ENCODE measurements around the gene IL21.
"Not testable (repeated sequence)": the region's sequence is repeated elsewhere in the genome, so short reads cannot be mapped to it uniquely, and the experiment has no call there.

IL21 gene

DNA sequence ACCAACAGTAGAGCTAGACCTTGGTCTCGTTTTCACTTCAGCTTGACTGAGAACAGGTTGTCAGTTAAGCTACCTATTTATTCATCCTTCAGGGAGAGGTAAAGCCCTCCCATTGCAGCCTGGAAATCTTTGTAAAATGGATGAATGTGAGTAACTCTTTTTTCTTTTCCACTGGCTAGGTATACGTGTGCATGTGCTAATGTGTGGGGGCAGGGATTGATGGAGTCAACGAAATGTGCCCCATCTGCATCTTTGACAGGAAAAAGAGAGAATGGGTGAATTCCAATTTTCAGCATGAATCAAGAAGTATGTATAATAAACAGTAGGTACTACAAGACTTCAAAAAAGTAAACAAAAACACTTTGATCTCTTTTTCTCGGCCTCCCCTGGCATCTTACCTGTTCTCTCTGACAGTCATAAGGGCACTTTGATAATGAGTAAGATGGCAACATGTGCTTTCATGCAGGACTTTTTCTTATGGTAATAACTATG lies at the start of gene IL21:
Gene IL21, minus strand, starts transcription at position 51 of the 492 bp plus-strand sequence. CDS start 55 bp downstream, outside the sequence.
- DNase-seq (ENCODE audit: low read depth), result no peak

DNA sequence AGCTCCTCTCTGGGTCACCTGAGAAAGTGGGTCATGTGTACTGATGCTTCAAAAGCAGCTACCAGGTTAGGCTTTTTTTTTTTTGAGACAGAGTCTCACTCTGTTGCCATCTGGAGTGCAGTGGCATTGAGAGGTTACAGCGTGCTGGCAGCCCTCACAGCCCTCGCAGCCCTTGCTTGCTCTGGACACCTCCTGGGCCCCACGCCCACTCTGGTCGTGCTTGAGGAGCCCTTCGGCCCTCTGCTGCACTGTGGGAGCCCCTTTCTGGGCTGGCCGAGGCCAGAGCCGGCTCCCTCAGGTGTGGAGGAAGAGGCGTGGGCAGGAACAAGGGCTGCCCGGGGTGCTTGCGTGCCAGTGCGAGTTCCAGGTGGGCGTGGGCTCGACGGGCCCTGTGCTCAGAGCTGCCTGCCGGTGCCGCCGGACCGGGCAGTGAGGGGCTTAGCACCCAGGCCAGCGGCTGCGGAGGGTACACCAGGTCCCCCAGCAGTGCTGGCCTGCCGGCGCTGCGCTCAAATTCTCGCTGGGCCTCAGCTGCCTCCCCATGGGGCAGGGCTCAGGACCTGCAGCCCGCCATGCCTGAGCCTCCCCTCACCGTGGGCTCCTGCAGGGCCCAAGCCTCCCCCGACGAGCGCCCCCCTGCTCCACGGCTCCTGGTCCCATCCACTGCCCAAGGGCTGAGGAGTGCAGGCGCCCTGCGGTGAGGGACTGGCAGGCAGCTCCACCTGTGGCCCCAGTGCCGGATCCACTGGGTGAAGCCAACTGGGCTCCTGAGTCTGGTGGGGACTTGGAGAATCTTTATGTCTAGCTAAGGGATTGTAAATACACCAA lies 49.3 kb upstream of the IL21 start:
- no peak for DNase-seq (ENCODE audit: low read depth)

DNA sequence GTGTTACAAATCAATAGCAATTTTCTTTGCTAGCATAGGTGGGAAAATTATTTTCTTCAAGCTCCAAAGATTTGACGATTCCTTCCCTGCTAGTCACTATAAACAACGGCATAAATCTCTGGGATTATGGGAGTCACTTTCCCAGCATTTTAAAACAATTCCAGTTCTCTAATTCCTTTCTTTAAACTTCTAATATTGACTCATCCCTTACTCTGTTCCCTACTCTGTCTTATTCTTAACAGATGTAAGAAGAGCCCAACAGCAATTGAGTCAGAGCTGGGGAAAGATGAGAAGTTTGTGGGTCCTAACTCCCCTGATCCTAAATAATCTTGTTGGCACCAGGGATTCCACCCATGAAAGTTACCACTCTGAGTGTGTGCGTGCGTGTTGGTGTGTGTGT lies 47.4 kb upstream of the IL21 start:
- DNase-seq (ENCODE audit: low read depth), result no peak

DNA sequence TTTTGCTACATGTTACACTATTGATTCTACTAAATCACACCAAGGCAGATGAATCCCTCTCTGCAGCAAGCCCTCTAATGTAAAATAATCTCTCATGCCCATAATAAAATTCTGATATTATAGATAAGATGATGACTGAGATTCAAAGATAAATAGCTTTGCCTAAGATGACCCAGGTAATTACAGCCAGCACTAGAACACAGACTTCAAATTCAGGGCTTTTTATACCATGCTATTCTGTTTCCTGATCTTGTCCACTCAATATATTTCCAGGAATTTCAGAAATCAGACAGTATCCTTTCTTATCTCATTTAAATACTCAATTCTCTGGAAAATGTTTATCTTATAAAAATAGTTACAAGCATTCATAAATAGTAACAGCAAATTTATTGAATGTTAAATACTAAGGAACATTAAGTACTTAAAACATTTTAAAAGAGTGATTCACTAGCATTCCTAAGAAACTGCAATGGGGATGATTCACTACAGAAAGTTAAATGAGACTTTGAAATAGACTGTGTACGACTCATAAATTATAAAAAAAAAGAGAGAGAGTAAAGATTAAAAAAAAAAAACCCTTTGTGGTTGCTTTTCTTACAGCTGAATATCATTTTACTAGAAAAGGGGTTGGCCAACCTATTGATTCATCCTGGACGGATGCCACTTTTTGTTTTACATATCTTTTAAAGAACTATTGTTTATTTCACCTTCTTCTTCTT lies 45.8 kb upstream of the IL21 start:
- DNase-seq (ENCODE audit: low read depth), result no peak

DNA sequence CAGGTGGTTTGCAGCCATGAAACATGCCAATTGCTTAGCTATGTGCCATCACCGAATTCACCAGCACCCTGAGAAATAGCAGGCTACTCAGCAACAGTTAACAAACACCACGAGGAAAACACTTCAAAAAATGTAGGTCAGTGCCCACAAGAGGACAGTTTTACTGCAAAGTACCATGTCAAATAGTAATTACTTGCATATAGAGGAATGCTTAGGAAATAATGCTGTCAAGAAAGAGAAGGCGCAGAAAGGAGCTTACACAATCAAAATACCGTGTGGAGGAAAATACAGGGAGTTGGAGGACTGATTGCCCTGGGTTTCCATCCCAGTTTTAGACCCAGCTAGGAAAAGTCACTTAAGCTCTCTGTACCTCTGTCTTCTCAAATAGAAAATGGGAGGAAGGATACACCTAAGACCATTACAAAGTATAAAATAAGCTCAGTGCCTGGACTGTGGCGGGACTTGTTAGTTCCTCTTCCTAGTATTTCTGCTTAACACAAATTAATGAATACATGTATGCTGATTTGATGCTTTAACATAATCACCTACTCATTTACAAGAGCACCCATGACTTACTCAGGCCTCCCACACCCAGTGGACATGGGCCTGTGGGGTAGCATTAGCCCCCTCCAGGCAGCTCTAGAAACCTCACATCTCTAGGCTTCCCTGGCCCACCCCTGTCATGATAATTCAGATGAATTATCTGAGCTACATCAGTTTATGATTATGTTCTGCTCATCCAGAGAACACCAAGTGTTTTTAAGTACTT lies 44.5 kb upstream of the IL21 start:
- no peak for DNase-seq (ENCODE audit: low read depth)

DNA sequence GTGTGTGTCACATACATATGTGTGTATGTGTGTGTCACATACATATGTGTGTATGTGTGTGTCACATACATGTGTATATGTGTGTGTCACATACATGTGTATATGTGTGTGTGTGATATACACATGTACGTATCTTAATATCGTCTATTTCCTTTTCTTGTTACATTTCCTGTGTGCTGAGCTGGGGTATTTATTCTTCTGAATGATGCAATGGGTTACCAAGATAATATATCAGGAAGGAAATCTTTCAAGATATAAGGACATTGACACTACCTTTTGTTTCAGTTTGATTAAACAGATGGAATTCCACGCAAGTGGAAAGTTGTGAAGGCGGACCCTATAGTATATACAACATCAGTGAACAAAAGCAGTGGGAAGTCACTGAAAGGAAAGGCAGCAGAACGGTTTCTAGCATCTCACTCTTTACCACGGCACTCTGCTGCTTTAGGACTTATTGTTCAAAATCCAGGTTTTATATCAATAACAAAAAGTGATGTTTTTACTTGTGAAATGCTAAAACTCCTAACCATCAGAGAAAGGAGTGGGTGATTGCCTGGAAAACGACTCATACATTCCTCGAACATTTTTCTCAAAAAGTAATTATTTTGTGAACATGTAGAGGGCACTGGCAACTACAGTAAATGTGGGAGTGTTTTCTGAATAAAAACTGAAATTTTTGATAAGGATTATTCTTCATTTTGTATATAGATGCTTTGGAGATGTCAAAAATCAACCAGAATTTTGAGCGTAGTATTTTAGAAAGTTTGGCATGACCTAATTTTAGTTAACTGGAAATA lies 43.1 kb upstream of the IL21 start:
- DNase-seq (ENCODE audit: low read depth), result no peak

DNA sequence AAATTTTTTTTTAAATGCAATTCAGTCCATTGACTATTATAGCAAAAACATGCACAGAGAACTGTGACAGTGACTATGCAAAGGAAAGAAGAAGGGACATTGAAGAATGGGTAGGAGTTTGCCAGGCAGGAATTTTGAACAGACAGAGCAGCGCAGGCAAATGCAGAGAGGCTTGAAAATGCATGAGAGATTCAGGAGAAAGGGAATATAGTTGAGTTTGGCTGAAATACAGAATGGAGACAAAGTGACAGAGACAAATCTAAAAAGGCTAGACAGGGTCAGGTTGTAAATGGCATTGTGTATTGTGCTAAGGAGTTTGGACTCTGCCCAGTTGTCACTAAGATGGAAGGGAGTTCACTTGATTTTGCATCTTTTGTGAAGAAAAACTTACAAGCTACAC lies 42.4 kb upstream of the IL21 start:
- no peak for DNase-seq (ENCODE audit: low read depth)

DNA sequence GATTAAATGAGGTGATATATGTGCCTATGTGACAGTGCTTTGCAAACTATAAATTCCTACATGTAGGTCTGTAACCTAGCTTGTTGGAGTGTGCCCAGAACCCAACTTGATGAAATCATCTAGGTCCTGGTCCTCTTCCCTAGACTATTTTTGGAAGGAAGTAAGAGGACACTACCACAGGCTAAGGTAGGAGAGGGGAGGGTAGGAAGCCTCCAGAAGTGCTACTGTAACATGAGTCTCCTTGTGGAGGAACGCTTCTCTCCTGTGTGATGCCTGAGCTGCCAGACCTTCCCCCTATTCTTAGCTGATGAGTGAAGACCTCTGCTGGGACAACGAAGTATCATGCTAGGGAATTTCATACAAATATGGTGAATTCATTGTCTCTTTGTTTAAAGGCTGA lies 41.8 kb upstream of the IL21 start:
- no peak for DNase-seq (ENCODE audit: low read depth)

DNA sequence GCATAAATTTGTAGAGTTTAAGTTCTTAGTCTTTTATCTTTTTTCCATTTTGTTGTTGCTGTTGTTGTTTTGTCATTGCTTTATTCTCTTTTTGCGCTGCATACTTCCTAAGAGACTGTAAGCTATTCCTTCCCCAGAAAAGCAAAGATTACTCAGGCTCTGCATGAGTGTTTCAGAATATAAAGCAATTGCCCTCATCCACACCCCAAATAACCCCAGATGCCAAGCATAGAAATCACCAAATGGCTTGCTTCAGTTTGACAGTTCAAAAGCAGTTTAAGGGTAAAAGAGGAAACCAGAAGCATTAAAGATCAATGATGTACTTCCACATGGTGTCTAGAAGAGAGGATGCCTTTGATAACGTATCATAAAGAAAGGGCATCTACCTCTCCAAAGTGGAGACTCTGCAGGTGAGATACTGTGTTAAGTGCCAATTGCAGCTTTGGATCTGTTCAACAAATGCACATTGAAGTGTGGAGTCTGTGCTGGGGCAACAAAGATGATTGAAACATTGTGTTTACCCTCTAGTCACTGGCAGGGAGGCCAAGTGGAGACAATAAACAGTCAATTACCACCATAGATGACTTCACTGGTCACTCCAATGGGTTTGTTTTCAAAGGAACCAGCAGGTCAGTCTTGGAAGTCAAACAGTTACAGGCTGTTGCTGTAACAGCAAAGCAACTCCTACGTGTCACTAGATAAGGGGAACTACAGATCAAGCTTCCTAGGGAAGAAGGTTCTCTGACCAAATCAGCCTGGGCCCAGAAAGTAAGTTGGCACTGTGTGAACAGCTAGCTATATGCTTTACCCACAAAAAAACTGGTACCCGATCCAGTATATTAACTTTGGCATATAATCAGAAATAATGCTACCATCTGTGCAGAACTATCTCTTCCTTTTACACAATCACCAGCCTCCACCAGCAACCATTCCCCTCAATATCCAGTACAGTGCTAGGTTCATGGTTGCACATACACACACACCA lies 40.6 kb upstream of the IL21 start:
- no peak for DNase-seq (ENCODE audit: low read depth)

DNA sequence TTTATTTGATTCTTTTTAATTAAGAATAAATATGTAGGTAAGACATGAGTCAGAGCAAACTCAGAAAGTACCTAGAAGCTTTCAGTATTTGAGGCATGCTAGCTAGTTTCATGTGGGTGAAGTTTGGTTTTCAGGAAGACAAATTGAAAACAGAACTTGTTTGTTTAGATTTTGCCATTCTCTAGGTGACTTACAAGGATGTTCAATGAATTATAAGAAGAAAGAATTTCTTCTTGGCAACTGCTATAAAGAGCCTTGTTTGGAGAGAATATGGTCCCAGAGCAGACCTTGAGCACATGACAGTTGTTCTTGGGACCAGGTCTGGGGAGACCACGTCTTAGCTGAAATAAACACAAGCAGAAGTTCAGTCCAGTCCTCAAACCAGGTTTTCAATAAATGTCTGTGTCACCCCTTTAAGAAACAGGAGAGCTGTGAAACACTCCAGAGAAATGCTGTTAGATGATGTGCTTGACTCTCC lies 38.0 kb upstream of the IL21 start:
- no peak for DNase-seq (ENCODE audit: low read depth)

DNA sequence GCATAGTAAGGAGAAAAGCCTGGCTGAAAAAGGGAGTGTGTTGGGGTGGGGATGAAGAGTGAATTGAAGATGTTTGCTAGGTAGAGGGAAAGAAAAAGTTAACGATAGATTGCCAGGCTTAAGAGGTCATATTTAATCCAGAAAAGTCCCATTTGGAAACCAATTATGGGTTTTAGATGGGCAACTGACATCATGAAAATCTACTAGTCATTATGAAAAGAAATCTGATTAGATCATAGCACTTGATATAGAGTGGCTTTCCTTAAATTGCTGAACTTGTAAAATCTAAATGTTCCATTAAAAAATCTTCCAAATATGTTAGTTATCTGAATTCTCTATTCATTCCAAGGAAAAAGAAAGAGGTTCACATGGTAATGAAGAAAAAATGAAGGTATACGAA lies 37.5 kb upstream of the IL21 start:
- DNase-seq (ENCODE audit: low read depth), result no peak

DNA sequence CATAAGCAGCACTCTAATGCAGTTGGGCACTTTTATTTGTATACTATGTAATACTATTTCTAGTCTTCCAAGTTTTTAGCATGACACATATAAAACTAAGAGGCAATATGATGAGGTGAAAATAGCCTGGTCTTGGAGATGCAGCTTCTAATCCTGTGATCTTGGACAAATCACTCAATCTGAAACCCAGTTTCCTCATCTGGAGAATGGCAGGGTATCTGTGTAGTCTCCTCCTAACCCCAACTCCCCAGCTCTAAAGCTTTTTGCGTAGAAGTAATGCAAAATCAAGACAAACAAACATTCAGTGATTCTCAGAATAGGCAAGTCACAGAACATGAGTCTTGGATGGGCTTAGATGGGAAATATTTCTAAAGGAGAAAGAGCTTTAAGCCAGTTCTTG lies 36.7 kb upstream of the IL21 start:
- DNase-seq (ENCODE audit: low read depth), result no peak

DNA sequence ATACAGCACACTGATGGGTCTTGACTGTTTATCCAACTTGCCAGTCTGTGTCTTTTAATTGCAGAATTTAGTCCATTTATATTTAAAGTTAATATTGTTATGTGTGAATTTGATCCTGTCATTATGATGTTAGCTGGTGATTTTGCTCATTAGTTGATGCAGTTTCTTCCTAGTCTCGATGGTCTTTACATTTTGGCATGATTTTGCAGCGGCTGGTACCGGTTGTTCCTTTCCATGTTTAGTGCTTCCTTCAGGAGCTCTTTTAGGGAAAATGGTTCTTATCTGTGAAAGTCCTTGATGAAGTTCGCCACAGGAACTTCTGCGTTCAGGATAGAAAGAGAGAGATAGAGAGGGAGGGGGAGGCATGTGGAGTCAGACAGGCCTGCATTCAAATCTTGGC lies 35.7 kb upstream of the IL21 start:
- not testable (repeated sequence) for DNase-seq (ENCODE audit: low read depth)

DNA sequence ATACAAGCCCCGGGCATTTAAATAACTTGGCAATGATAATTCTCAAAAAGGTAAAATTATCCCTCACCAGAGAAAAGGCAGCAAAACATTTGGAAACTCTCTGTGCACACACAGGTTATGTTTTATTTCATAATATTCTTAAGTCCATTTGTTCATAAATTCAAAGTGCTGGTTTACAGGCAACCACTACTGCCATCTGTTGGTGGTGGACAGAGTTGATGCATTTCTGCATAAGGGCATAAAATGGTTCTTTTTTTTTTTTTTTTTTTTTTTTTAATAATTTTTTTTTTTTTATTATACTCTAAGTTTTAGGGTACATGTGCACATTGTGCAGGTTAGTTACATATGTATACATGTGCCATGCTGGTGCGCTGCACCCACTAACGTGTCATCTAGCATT lies 31.5 kb upstream of the IL21 start:
- peak; percentile 13 for DNase-seq (ENCODE audit: low read depth)

DNA sequence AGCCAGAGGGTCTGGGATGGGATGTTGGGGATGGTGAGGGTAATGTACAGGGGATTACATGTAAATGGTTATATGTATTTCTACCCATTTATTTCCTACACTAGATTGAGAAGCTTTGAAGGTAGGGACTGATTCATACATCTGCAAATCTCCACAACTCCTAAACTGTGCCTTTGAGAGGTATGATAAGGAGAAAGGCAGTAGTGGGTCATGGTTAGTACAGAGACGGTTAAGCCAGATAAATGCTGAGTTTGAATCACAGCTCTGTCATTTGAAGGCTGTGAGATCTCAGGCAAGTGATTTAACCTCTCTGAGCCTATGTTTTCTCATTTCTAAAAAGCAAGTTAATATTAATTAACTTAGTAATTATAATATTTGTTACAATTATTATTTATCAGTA lies 29.3 kb upstream of the IL21 start:
- no peak for DNase-seq (ENCODE audit: low read depth)

DNA sequence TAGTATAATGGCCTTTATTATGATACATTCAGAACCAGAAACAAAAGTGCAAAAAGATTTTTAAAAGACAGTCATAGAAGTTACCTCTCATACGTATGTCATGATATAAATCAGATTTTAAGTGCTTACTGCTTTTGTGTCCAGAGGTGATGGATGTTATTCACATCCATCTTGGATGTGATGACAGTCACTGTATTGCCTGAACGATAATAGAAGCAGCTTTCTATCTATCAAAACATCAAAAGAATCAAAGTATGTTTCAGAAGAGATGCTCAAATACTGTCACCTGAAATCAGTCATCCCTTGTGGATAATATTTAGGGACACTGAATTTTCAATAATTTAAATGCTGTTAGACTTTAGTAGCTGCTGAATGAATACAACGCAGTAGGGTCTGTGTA lies 26.8 kb upstream of the IL21 start:
- no peak for DNase-seq (ENCODE audit: low read depth)

DNA sequence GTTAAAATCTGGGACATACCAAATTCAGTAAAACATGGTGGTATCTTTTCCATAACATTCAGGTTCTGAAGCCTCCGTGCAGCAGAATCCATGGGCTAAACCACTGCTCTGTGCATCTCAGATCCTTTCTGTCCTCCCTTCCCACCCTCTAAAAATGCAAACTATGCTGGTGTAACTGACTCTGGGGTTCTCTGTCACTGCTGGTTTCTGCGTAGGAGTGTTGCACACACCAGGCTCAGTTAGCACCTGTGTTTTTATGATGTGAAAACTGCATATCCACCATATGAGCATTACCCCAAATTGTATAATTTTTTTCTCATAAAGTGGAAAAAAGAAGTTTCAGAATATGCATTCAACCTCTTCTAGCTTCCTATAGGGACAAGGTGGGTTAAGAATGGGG lies 22.4 kb upstream of the IL21 start:
- DNase-seq (ENCODE audit: low read depth), result no peak

DNA sequence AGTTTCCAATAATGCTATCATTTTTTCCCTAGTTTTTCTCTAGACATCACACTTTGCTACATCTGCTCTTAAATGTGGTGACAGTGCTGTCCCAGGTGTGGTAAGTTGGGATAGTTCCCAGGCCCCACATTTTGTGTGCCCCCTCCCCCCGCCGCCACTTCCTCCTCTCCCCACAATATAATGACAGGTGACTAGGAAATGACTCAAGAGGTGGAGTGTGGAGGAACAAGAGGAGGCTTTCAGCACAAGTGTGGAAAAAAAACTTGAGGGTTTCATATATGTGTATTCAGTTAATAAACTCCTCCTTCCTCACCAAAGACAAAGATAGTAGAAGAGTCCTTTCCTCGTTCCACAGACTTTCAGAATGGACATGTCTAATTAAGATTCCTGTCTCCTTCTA lies 18.3 kb upstream of the IL21 start:
- DNase-seq (ENCODE audit: low read depth), result no peak

DNA sequence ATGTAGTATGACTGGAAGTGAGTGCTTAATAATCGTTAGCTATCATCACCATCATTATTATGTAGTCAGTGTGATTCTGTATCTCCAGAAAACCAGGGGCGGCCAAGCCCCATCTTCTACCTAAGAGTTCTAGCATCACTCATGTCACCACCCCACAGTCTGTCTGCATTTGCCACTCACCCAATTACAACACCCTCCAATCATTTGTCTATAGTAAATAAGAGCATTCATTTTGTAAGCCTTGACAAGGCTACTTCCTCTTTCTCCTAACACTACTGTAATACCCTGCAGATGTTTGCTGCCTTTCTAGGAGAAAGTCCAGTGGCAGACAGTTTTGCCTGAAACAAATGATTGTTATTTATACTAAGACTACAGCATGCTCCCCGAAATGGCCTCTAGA lies 15.8 kb upstream of the IL21 start:
- DNase-seq (ENCODE audit: low read depth), result no peak

DNA sequence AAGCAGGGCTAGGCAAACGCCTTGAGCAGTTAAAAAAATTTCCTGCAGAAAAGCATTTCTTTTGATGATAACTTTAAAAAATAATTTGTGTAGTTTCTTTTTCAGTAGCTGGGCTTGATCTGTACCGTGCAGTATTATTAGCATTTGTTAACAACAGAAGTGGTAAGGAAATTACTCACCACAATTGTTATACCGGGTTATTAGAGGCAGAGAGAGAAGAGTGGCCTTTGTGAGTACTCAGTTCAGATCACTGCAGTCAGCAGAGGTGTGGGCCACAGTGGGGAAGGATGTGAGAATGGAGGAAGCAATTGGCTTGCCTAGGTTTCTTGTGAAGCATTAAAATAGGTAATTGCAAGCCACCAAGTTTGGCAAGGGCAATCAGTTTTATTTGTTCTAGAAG lies 14.3 kb upstream of the IL21 start:
- DNase-seq (ENCODE audit: low read depth), result no peak

DNA sequence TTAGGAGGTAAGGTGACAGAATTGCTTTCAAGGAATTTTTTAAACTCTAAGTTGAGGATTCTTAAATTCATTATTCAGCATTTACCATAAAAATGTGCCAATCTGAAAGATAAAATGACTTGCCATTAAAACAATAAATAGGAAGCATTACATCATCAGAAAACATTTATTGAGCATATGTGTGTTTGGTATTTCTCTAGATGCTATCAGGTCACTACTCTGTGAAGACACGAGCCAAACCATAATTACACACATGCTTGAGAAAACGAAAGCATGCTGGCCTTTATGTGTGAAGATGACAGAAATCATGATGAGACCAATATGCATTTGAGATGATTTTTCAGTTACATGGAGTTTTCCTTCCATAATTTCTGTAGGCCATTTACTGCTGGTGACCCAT lies 12.3 kb upstream of the IL21 start:
- no peak for DNase-seq (ENCODE audit: low read depth)
